Hematopoietic multipotent progenitor cell treated with erythropoietin and hydrocortisone succinate and interleukin-3 and kit ligand, for 17 days (in vitro differentiated cells): ENCODE measurements around the gene KLHDC7B.
A peak's percentile ranks its signal among the peaks of the same experiment; 100 is the strongest.
"Not testable (repeated sequence)": the region's sequence is repeated elsewhere in the genome, so short reads cannot be mapped to it uniquely, and the experiment has no call there.

Experiments used
- DNase-seq: peaks from one replicate; pipeline ENCODE4 v3.0.0-alpha.2; 2015; ENCODE audit warnings: low spot score

The KLHDC7B gene

DNA sequence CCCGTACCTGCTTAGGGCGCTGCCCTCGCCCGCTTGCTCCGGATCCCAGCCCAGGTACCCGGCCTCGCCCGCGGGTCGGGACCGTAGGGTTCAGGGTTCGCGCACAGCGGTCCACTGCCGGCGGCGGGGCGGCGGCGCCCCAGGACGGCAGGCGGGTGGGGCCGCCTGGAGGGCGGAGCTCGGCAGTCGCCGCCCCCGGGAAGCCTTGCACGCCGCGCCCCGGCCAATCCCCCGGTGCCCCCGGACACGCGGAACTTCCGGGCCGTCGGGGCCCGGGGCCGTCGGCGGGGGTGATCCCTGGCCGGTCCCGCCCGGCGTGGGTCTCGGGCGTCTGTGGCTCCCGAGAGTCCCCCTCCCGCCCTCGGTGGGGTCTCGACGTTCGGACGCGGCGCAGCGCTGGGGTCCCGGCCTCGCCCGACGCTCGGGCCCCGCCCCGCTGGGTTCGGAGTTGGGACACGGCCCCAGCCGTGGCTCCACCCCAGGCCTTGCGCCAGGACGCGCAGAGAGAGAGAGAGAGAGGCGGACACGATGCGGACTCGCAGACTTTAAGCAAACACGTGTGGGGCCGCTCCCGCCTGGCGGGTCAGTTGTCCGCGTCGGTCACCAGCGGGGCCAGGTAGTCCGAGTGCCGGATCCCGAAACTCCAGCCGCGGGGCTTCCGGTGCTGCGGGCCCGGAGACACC lies 15.7 kb upstream of the KLHDC7B start, which contains the start of gene TYMP:
Gene TYMP (minus strand): TSS at position 116 of the 683 bp plus-strand sequence. CDS start 303 bp downstream, outside the sequence.
- peak; percentile 42 for DNase-seq

DNA sequence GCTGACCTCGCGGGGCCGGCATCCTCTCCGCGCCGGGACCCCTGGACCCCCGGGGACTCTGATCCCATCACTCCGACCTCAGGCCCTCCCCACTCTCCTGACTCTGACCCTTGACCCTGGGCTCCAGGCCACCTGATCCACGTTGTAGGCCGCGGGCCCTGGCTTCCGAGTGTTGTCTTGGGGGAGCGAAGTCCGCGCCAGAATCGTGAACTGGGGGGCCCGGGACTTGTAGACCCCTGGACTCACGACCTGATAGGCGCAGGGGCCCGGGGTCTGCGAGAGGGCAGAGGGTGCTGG lies 15.2 kb upstream of the KLHDC7B start:
- DNase-seq, result no peak

DNA sequence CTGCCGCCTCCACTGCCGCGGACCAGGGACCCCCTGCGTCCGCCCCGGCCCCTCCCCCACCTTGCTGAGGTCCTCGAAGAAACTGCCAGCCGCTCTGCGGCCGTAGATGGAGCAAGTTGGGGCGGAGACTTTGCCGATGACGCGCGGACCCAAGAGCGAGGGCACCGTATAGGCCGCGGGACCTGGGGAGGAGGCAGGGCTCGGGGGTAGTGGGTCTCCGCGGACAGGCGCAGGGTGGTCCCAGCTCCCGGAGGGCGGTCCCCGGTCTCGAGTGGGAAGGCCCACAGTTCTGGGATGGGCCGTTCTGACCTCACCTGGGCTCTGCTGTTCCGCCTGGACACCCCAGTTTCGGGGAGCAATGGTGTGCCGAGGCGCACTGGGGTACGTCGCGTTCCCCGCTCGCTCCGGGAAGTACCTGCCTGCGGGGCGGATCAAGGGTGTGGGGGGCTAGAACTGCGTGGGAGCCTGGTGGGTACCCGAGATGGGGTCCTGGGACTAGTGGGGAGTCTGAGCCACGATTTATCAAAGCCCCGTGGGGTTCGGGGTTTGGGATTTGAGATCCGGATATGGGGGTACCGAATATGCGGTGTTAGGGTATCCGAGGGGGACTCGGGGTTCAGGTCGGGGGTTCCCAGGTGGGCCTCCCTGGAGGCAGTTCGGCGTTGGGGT lies 14.7 kb upstream of the KLHDC7B start:
- DNase-seq, result no peak

DNA sequence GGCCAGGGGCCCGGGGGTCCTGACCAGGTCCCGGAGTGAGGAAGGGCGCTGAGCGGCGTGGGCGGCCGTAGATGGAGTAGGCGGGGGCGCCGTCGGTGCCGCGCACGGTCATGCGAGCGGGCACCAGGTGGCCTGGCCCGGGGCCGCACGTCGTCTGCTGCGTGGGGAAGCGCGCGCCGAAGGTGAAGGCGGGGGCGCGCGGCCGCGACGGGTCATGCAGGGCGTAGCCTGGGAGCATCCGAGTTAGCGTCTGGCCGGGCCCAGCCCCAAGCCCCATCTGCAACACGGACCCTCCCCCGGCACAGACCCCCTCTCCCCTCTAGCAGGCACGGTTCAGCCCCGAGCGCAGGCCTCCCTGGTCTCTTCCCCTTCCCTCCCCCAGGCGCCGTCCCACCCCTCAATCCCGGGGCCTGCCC lies 14.1 kb upstream of the KLHDC7B start:
- no peak for DNase-seq

DNA sequence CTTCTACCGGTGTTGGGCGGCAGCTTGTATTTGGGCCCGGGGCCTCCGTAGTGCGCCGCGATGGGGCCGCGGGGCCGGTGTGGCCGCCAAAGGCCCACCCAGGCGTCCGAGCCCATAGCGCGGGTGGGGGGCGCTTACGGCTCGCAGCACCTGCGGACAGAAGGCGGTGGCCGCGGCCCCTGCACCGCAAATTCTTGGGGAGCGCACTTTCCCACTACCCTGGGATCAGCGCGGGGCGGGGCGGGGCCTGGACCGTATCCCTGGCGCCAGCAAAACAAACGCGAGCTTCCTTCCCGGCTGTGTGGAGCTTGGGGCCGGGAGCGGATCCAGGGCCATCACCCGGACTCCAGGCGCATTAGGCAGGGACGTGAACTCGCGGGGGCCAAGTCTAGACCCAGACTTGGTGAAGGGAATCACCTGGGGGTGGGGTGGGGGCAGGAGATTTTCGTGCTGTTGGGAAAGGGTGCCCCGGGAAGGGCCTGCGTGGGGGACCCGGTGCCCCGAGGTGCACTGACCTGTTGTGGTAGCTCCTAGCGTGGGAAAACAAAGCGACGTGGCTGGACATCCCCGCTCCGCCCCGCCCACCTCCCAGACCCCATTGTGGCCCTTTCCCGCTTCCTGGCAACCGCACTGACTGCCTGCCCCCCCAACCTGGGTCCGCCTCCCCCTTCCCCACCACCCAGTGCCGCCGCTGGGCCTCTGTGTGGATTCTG lies 13.6 kb upstream of the KLHDC7B start:
- no peak for DNase-seq

DNA sequence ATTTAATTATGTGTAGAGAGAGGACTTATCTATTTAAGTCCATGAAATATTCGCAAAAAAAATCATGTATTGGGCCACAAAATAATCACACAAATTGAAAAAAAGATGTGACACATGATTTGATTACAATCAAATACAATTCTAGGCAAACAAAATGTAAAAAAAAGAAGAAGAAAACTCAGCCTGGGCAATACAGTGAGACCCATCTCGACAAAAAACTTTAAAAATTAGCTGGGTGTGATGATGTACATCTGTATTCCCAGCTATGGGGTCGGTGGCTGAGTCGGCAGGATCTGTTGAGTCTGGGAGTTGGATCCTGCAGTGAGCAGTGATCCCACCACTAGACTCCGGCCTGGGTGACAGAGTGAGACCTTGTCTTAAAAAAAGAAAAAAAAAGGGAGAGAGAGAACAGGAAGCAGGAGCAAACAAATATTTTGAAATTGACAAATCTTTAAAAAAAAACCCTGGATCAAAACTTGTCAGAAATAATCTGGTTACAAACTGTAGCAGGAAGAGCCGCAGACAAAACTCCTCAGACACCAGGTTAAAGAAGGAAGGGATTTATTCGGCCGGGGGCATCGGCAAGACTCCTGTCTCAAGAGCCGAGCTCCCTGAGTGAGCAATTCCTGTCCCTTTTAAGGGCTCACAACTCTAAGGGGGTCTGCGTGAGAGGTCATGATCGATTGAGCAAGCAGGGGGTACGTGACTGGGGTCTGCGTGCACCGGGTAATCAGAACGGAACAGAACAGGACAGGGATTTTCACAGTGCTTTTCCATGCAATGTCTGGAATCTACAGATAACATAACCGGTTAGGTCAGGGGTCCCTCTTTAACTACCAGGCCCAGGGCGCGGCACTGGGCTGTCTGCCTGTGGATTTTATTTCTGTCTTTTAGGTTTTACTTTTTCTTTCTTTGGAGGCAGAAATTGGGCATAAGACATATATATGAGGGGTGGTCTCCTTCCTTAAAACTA lies 12.6 kb upstream of the KLHDC7B start:
- no peak for DNase-seq

DNA sequence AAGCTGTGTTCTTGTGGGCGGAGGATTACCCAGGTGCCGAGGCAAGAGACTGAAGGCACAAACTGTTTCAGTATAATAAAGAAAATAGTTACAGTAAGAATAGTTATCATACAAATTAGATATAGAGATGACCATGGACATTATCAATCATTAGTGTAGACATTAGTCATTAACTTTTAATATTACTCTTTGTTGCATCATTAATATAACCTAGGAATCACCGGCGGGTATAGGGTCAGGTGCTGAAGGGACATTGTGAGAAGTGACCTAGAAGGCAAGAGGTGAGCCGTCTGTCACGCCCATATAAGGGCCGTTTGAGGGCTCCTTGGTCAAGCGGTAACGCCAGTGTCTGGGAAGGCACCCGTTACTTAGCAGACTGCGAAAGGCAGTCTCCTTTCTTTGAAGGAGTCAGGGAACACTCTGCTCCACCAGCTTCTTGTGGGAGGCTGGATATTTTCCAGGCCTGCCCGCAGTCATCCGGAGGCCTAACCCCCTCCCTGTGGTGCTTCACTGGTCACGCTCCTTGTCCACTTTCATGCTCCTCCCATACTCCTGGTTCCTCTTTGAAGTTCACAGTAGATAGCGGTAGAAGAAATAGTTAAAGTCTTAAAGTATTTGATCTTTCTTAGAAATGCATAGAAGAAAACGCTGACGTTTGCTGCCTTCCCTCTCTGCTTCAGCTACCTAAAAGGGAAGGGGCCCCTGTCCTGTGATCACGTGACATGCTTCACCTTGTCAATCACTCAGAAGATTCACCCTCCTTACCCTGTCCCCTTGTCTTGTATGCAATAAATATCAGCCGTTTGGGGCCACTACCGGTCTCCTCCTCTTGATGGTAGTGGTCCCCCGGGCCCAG lies 11.6 kb upstream of the KLHDC7B start:
- not testable (repeated sequence) for DNase-seq

DNA sequence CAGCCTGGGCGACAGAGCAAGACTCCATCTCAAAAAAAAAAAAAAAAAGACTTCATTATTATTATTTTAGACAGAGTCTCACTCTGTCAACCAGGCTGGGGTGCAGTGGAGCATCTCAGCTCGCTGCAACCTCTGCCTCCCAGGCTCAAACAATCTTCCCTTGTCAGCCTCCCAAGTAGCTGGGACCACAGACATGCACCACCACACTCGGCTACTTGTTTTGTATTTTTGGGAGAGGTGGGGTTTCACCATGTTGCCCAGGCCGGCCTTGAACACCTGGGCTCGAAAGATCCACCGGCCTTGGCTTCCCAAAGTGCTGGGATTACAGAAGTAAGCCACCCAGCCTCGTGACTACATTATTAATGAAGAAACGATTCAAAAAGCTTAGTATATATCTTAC lies 10.6 kb upstream of the KLHDC7B start:
- no peak for DNase-seq

DNA sequence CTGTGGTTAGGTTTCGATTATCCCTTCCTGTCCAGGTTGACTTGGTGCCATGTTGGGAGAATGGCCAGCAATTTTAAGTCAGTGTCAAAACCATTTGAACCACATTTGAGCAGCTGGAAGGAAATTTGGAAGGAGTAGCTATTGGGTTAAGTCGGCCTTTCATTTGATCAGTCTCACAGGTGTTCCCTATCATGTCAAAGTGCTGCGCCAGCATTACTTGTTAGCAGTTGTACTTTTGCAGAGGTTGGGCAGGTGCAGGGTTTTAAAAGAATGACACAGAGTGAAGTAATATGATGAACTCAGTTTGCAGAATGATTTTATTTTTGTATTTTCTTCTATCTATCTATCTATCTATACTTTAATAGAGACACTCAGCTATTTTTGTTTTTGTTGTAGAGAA lies 9.5 kb upstream of the KLHDC7B start:
- DNase-seq, result no peak

DNA sequence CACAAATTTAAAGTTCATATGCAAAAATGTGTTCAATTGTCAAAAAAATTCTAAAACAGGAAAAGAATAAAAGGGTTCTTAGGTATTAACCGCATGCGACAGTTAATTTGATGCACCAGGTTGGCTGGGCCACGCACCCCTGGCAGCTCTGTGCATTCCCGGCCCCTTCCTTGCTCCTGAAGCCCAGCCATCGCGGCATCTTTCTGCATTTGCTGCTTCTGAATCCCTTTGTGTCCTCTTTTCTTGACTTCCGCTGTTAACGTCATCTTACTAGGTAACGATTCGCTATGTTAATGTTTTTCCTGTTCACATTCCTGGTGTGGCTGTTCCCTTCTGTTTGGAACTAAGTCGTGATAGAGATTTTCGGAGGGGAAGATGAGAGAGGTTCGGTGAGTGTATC lies 7.9 kb upstream of the KLHDC7B start:
- DNase-seq, result no peak

DNA sequence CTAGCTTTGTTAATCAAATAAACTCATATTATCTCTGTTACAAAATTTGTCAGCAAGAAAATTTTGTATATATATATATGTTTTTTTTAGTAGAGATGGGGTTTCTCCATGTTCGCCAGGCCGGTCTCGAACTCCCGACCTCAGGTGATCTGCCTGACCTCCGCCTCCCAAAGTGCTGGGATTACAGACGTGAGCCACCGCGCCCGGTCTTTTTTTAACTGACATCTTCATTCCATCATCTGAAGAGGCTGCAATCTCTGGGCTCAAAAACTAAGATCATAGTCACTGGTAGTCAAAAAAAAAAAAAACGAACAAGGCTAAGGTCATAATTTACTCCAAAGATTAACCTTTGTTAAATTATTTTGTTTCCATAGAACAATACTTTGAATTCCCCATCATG lies 5.3 kb upstream of the KLHDC7B start:
- DNase-seq, result no peak

DNA sequence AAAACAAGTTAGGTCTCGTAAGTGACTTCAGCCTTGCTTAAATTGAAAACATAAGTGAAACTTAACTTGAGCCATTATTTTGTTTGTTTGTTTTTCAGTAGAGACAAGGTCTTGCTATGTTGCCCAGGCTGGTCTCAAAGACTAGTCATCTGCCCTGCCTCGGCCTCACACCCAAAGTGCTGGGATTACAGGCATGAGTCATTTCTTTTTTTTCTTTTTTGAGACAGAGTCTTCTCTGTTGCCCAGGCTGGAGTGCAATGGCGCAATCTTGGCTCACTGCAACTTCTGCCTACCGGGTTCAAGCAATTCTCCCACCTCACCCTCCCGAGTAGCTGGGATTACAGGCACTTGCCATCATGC lies 4.1 kb upstream of the KLHDC7B start:
- not testable (repeated sequence) for DNase-seq

DNA sequence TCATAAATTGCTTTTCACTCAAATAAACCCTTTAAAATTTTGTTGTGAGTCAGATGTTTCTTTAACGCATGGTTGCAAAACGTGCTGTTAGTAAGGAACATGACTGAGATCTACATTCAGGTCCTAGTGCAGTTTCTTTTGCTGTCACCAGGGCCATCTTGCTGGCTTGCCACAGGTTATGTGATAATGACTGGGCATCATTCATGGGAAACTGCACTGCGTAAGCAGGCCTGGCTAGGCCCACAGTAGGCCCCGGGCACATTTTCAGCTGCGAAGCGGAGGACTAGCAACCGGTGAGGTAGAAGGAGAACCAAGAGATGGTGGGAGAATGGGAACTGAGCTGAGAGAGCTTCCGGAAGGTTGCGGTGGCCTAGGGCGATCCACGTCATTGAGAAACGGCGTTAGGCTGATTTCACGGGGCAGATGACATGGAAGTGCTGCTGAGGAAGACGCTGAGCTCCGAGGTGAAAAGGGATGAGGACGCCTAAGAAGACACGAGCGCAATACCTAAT lies 3.2 kb upstream of the KLHDC7B start:
- DNase-seq, result no peak

DNA sequence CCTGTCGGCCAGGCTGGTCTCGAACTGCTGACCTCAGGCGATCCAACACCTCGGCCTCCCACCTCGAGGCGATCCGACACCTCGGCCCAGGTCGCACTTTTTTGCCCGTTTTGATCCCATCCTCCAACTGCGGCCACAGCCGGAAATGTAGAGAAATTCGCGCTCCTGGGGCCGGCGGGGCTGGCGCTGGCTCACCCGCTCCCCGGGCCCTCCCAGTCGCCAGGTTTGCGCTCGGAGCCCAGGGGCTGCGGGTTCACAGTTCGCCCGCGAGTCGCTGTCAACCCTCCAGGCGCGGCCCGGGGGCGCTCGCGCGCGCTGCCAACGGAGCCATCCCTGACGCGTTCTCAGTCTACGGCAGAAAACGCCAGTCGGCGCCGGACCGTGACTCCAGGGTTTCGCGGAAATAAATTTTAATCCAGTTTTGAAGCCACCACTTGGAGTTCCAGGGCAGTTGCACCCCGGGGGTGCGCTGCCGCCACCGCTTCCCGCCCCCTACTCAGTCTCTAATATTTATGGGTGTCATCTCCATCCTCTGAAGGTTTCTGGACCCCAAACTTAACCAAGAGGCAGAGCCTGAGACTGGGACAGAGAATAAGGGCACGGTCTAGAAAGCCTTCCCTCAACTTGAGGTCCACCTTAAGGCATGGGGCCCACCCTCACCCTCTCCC lies 1.5 kb upstream of the KLHDC7B start:
- DNase-seq, result no peak

DNA sequence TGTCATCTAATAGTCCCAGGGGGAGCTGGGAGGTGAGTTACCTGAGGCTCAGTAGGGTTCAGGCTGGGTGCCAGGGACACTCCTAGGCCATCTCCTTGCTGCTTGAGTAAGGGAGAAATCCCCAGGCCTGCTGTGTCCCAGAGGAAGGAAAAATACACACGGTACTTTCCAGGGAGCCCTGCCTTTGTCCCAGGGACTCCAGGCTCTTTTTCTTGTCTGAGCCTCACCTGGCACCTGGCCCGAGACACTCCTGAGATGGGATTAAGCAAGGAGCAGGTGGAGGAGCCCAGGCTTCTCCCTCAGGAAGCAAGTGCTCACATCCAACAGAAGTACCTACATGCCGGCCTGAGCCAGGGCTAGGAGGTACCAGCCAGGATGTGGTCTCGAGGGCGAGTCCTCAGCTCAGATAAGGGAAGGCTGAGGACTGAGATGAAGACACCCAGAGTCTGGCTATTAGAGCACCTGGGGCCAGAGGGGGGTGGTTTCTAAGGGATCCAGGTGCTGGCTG lies 899 bp upstream of the KLHDC7B start:
- DNase-seq, result no peak

DNA sequence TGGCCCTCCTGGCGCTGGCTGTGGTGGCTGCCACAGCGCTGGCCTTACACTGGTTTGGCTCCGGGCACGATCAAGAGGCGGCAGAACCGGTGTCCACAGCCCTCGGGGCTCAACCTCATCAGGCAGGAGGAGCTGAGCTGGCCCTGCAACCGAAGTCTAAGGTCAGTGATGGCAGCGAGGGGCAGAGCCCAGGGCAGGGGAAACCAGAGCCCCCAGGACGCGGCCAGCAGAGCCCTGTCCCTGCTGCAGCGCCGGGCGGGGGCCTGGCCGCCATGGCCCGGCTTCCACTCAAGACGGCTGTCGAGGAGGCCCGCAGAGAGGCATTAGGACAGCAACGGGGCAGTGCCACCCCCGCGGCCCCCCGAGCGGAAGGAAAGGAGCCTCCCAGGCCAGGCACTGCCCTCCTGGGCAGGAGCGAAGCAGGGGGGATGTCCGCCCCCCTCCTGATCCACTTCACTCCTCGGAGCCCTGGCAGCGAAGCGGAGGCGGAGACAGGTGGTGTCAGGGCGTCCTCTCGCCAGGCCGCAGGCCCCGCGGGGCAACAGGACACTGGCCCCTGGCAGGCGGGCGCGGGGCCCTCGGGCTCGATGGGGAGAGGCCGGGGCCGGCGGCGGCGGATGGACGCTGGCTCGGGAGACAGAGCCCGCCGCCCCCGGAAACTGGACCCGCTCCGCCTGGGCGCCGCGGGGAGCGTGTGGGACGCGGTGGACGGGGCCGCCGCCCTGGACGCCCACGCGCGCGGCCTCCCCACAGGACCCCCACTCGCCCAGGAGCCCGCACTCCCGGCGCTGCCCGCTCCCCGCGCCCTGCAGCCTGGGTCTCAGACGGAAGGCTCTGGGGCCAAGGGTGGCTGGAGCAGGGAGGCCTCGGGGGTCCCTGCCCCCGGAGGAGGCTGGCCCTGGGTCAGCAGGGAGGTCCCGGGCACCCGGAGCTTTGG lies 895 bp downstream of the KLHDC7B start:
- no peak for DNase-seq

DNA sequence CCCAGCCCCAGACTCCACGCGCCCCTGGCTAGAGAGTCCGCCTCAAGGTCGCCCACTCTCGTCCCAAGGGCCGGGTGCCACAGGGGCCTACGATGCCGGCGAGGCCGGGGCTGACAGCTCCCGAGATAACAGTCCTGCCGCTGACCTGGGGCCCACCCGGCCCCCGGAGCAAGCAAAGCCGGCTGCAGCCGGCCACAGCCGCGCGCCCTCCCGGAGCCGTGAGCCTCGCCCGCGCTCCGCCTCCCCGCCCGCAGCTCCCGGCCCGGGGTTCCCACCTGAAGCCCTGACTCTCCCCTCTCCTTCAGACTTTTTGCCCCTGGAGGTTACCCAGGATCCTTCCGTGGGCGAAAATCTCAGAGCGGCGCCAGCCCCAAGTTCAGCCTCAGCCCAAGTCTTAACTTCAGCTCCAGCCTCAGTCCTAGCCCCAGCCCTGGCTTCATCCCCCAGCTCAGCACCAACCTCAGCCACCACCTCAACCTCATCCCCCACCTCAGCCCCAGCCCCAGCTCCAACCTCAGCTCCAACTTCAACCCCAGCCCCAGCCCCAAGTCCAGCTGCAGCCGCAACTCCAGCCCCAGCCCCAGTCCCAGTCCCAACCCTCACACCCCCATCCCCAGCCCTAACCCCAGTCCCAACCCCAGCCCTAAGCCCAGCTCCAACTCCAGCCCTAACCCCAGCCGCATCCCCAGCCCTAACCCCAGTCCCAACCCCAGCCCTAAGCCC lies 1.7 kb downstream of the KLHDC7B start:
- DNase-seq, result no peak
